Left cardiac atrium (tissue), 4 donors: ENCODE data around the gene TNFSF12. TPM values are rescaled to one million over a fixed set of nuclear protein-coding genes. Genes with fewer than 3 reads are reported as not detected.

Experiments
- ATAC-seq, 2 donors: fragments of 200-7000 bp; cut with Tn5 transposase; one replicate each; pipeline ENCODE4 v1.9.1; 2020; ENCODE audit warnings: mild to moderate bottlenecking in 2 of 2, moderate library complexity in 2 of 2
- DNase-seq: peaks from one replicate; pipeline ENCODE4 v3.0.0-alpha.2; 2020
- intact Hi-C, 2 donors: fragments of 100-400 bp; cut with DNase I; formaldehyde crosslinking; loops; one replicate each; pipeline versions ENCODE4 v1.14.1 to v1.15.1; 2022 to 2023
- total RNA-seq, 2 donors: library from RNA; stranded (reverse); fragmentation: NEBNext Ultra II Directional; extraction: Animal tissue kit (Norgen Biotek cat#: 25700); gene quantifications; one replicate each; pipeline ENCODE4 v1.2.1, GENCODE V29; 2021
- donor health status: DM: no; HTN: yes; CAD: no.
- donor health status: DM: no; HTN: yes; CAD: no; lungs with severe emphysema.
- donor health status: DM: yes; HTN: yes; CAD: no.
- donor health status: Dilated cardiomyopathy.

Gene TNFSF12
- total RNA-seq, 2 donors from 2014 or later = 31.0 to 47.6 TPM

- DNase-seq (peak; percentile 57), ATAC-seq (peak; percentile 17 to 42)
- intact Hi-C loops = loop anchor here (2.0 to 10.0 kb wide), 4 partner anchors 48 to 208 kb away; partner anchors contain the start of genes FGF11 (in 2 of the 2), TMEM102 (in 2 of the 2) and KCTD11 (in 1 of the 2)
Observed at GRCh38 chr17:7560172-7561027, 11.5 kb downstream of the TNFSF12 start.

- intact Hi-C loops = loop anchor here (2.0 to 10.0 kb wide), 4 partner anchors 49 to 208 kb away; partner anchors contain the start of genes FGF11 (in 2 of the 2), TMEM102 (in 2 of the 2) and KCTD11 (in 1 of the 2)
- ATAC-seq = peak; percentile 76 to 83
- DNase-seq = peak; percentile 93
Observed at GRCh38 chr17:7561028-7561575, 12.2 kb downstream of the TNFSF12 start.

- DNase-seq = peak; percentile 94
- ATAC-seq = peak; percentile 88
- intact Hi-C loops = loop anchor here (2.0 to 10.0 kb wide), 4 partner anchors 49 to 209 kb away; partner anchors contain the start of genes FGF11 (in 2 of the 2), TMEM102 (in 2 of the 2) and KCTD11 (in 1 of the 2)
Observed at GRCh38 chr17:7561589-7562207, 12.8 kb downstream of the TNFSF12 start, which contains the start of gene SENP3. SENP3 (plus strand) TSS chr17:7561919; CDS start chr17:7563077, 1,158 bp downstream.

GRCh38 chr17:7562208-7562605, 13.3 kb downstream of the TNFSF12 start:
- no peak for DNase-seq
- ATAC-seq = no peak
- intact Hi-C loops = loop anchor here (5.0 to 10.0 kb wide), 3 partner anchors 50 to 127 kb away; partner anchors contain the start of genes FGF11 (in 2 of the 2) and TMEM102 (in 2 of the 2)

GRCh38 chr17:7563115-7563869, 14.4 kb downstream of the TNFSF12 start:
- DNase-seq = no peak
- intact Hi-C loops = loop anchor here (5.0 to 10.0 kb wide), 3 partner anchors 51 to 128 kb away; partner anchors contain the start of genes FGF11 (in 2 of the 2) and TMEM102 (in 2 of the 2)
- ATAC-seq = no peak

- intact Hi-C loops = loop anchor here in 1 of 2 donors (10.0 kb wide), 1 partner anchor 135 kb away; the partner anchor contains the start of genes FGF11 and TMEM102
- DNase-seq (no peak), ATAC-seq (no peak)
Observed at GRCh38 chr17:7569571-7569970, 20.7 kb downstream of the TNFSF12 start.

GRCh38 chr17:7570351-7570750, 21.5 kb downstream of the TNFSF12 start:
- DNase-seq (no peak), ATAC-seq (no peak)
- intact Hi-C loops = no loop called here

GRCh38 chr17:7572338-7572587, 23.4 kb downstream of the TNFSF12 start:
- intact Hi-C loops = no loop called here

GRCh38 chr17:7572588-7573323, 23.9 kb downstream of the TNFSF12 start:
- intact Hi-C loops = no loop called here
- ATAC-seq (peak; percentile 91 to 94), DNase-seq (peak; percentile 99)

More at GRCh38 chr17:7572338-7572587, 23.4 kb downstream of the TNFSF12 start:
- ATAC-seq = no peak
- DNase-seq = no peak

- ATAC-seq (peak; percentile 77 to 81), DNase-seq (peak; percentile 91)
- intact Hi-C loops = no loop called here
Observed at GRCh38 chr17:7573324-7574080, 24.6 kb downstream of the TNFSF12 start.

- intact Hi-C loops = no loop called here
- ATAC-seq (no peak), DNase-seq (no peak)
Observed at GRCh38 chr17:7574176-7574953, 25.5 kb downstream of the TNFSF12 start.

GRCh38 chr17:7575481-7575883, 26.6 kb downstream of the TNFSF12 start:
- ATAC-seq = no peak
- intact Hi-C loops = no loop called here
- no peak for DNase-seq

- ATAC-seq (no peak), DNase-seq (no peak)
- intact Hi-C loops = no loop called here
Observed at GRCh38 chr17:7575959-7576358, 27.1 kb downstream of the TNFSF12 start.

- intact Hi-C loops = no loop called here
- no peak for DNase-seq
- ATAC-seq = no peak
Observed at GRCh38 chr17:7576432-7576937, 27.6 kb downstream of the TNFSF12 start.

GRCh38 chr17:7577327-7578199, 28.7 kb downstream of the TNFSF12 start:
- ATAC-seq (no peak), DNase-seq (no peak)
- intact Hi-C loops = no loop called here
